Measurements from ENCODE around the gene ELAVL1. TPM values are rescaled to one million over a fixed set of nuclear protein-coding genes. Genes with fewer than 3 reads are reported as not detected.
"Not testable (repeated sequence)": the region's sequence is repeated elsewhere in the genome, so short reads cannot be mapped to it uniquely, and the experiment has no call there.

Gene ELAVL1
- total RNA-seq, 1 donor from 2014 or later: 17.5 TPM

- DNase-seq (ENCODE audit: low read depth in 2 of 2): no peak
Measured at GRCh38 chr19:7941895-7942596, 63.4 kb downstream of the ELAVL1 start.

GRCh38 chr19:7940841-7941240, 64.6 kb downstream of the ELAVL1 start:
- DNase-seq (ENCODE audit: low read depth in 2 of 2): no peak

- DNase-seq (ENCODE audit: low read depth in 2 of 2): no peak
Measured at GRCh38 chr19:7934766-7935165, 70.7 kb downstream of the ELAVL1 start.

- no peak for DNase-seq (ENCODE audit: low read depth in 2 of 2)
Measured at GRCh38 chr19:7933828-7934725, 71.4 kb downstream of the ELAVL1 start.

- no peak for DNase-seq (ENCODE audit: low read depth in 2 of 2)
Measured at GRCh38 chr19:7933411-7933810, 72.0 kb downstream of the ELAVL1 start.

GRCh38 chr19:7932930-7933300, 72.5 kb downstream of the ELAVL1 start:
- no peak for DNase-seq (ENCODE audit: low read depth in 2 of 2)

- no peak for DNase-seq (ENCODE audit: low read depth in 2 of 2)
Measured at GRCh38 chr19:7932276-7932929, 73.0 kb downstream of the ELAVL1 start.

- no peak for DNase-seq (ENCODE audit: low read depth in 2 of 2)
Measured at GRCh38 chr19:7931221-7932061, 74.0 kb downstream of the ELAVL1 start.

- no peak for DNase-seq (ENCODE audit: low read depth in 2 of 2)
Measured at GRCh38 chr19:7930765-7931164, 74.7 kb downstream of the ELAVL1 start.

- not testable (repeated sequence) for DNase-seq (ENCODE audit: low read depth in 2 of 2)
Measured at GRCh38 chr19:7930030-7930429, 75.4 kb downstream of the ELAVL1 start.

- DNase-seq (ENCODE audit: low read depth in 2 of 2): peak; percentile 61 to 77
Measured at GRCh38 chr19:7928741-7929701, 76.4 kb downstream of the ELAVL1 start.

- DNase-seq (ENCODE audit: low read depth in 2 of 2): no peak
Measured at GRCh38 chr19:7928334-7928706, 77.1 kb downstream of the ELAVL1 start.

- DNase-seq (ENCODE audit: low read depth in 2 of 2): no peak
Measured at GRCh38 chr19:7927605-7928333, 77.7 kb downstream of the ELAVL1 start.

GRCh38 chr19:7926727-7927604, 78.5 kb downstream of the ELAVL1 start:
- no peak for DNase-seq (ENCODE audit: low read depth in 2 of 2)

GRCh38 chr19:7926021-7926726, 79.3 kb downstream of the ELAVL1 start, which contains the start of gene CTXN1:
TSS of gene CTXN1 (minus strand) at chr19:7926135. CDS start at chr19:7925538, 597 bp downstream.
- peak; percentile 58 to 69 for DNase-seq (ENCODE audit: low read depth in 2 of 2)

GRCh38 chr19:7925171-7925851, 80.1 kb downstream of the ELAVL1 start:
- peak; percentile 78 to 85 for DNase-seq (ENCODE audit: low read depth in 2 of 2)

- DNase-seq (ENCODE audit: low read depth in 2 of 2): no peak
Measured at GRCh38 chr19:7924651-7925170, 80.7 kb downstream of the ELAVL1 start.

Measured in lung microvascular endothelial cell (primary cell).